Liver (tissue), 3 donors: ENCODE results near the gene ANKRD53.

Experiments
- CTCF ChIP-seq: fragments of 150-350 bp; IDR thresholded peaks from 2 replicates; pipeline ENCODE4 v1.5.1; 2017; ENCODE audit warnings: improper control_type of control experiment, low read depth, low read length; ENCODE audit not compliant: missing input control
- EGR1 ChIP-seq, 2 donors: IDR thresholded peaks; 2 replicates each; pipeline ENCODE4 v1.6.1; 2016 to 2018; ENCODE audit warnings: antibody characterized with exemption in 2 of 2, low read depth in 2 of 2
- GABPA ChIP-seq, 2 donors: IDR thresholded peaks in 1 of 2; conservative IDR thresholded peaks in 1 of 2; 2 replicates each; pipeline ENCODE4 v1.6.1; 2016; ENCODE audit warnings: antibody characterized with exemption in 2 of 2, mild to moderate bottlenecking in 1 of 2, moderate library complexity in 1 of 2
- JUND ChIP-seq, 2 donors: IDR thresholded peaks; 2 replicates each; pipeline ENCODE4 v1.6.1; 2016; ENCODE audit warnings: antibody characterized with exemption in 2 of 2
- MAX ChIP-seq: IDR thresholded peaks from 2 replicates; pipeline ENCODE4 v1.6.1; 2016; ENCODE audit warnings: antibody characterized with exemption
- TAF1 ChIP-seq: conservative IDR thresholded peaks from 2 replicates; pipeline ENCODE4 v1.6.1; 2016; ENCODE audit warnings: antibody characterized with exemption, mild to moderate bottlenecking
- YY1 ChIP-seq: IDR thresholded peaks from 2 replicates; pipeline ENCODE4 v1.6.1; 2016; ENCODE audit warnings: antibody characterized with exemption, mild to moderate bottlenecking
- ZBTB33 ChIP-seq: IDR thresholded peaks from 2 replicates; pipeline ENCODE4 v1.6.1; 2016; ENCODE audit warnings: antibody characterized with exemption
- TF ChIP-seq, protein P1 (sequence below): IDR thresholded peaks from 2 replicates; pipeline ENCODE4 v1.6.1; 2016; ENCODE audit warnings: antibody characterized with exemption
- TF ChIP-seq, protein P2 (sequence below): IDR thresholded peaks from 2 replicates; pipeline ENCODE4 v1.6.1; 2016; ENCODE audit warnings: antibody characterized with exemption, mild to moderate bottlenecking
- donor health status: healthy.
- donor health status: healthy.

- TF ChIP-seq CTCF (no peak), ZBTB33 (no peak), EGR1 (IDR thresholded peaks at IDR 0.05; ENCODE audit: low read depth in 2 of 2) (no peak), MAX (no peak), YY1 (no peak), TAF1 (no peak), GABPA (IDR thresholded peaks at IDR 0.05 in 1 of 2, conservative IDR thresholded peaks at IDR 0.05 in 1 of 2) (no peak), JUND (IDR thresholded peaks at IDR 0.05) (no peak)
- TF ChIP-seq, protein P1, sequence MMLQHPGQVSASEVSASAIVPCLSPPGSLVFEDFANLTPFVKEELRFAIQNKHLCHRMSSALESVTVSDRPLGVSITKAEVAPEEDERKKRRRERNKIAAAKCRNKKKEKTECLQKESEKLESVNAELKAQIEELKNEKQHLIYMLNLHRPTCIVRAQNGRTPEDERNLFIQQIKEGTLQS, result no peak
- TF ChIP-seq, protein P2, sequence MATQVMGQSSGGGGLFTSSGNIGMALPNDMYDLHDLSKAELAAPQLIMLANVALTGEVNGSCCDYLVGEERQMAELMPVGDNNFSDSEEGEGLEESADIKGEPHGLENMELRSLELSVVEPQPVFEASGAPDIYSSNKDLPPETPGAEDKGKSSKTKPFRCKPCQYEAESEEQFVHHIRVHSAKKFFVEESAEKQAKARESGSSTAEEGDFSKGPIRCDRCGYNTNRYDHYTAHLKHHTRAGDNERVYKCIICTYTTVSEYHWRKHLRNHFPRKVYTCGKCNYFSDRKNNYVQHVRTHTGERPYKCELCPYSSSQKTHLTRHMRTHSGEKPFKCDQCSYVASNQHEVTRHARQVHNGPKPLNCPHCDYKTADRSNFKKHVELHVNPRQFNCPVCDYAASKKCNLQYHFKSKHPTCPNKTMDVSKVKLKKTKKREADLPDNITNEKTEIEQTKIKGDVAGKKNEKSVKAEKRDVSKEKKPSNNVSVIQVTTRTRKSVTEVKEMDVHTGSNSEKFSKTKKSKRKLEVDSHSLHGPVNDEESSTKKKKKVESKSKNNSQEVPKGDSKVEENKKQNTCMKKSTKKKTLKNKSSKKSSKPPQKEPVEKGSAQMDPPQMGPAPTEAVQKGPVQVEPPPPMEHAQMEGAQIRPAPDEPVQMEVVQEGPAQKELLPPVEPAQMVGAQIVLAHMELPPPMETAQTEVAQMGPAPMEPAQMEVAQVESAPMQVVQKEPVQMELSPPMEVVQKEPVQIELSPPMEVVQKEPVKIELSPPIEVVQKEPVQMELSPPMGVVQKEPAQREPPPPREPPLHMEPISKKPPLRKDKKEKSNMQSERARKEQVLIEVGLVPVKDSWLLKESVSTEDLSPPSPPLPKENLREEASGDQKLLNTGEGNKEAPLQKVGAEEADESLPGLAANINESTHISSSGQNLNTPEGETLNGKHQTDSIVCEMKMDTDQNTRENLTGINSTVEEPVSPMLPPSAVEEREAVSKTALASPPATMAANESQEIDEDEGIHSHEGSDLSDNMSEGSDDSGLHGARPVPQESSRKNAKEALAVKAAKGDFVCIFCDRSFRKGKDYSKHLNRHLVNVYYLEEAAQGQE, result no peak
These were observed 25.0 kb downstream of the ANKRD53 start for GRCh38 chr2:71003396-71003795.
